Liver (tissue), 9 donors: ENCODE results near the gene ERMARD. TPM values are rescaled to one million over a fixed set of nuclear protein-coding genes. Genes with fewer than 3 reads are reported as not detected.

Experiments
- DNase-seq: peaks from one replicate; pipeline ENCODE4 v3.0.0-alpha.2; 2017; ENCODE audit warnings: low spot score
- H3K27ac ChIP-seq, 2 donors: one replicate each; pipeline ENCODE4 v1.7.0; 2013; ENCODE audit warnings: inconsistent platforms in 2 of 2, low read length in 2 of 2, control low read depth in 1 of 2, low read depth in 1 of 2, mild to moderate bottlenecking in 1 of 2
- H3K27me3 ChIP-seq, 4 donors: one replicate each; pipeline versions ENCODE4 v1.6.1 to v1.7.0; 2013; ENCODE audit warnings: low read length in 3 of 4, inconsistent platforms in 1 of 4, mild to moderate bottlenecking in 1 of 4, moderate library complexity in 1 of 4; ENCODE audit not compliant: control insufficient read depth in 4 of 4, insufficient read depth in 4 of 4
- H3K36me3 ChIP-seq, 4 donors: one replicate each; pipeline versions ENCODE4 v1.6.1 to v1.7.0; 2013; ENCODE audit warnings: low read length in 3 of 4, mild to moderate bottlenecking in 3 of 4, low read depth in 1 of 4, moderate library complexity in 1 of 4; ENCODE audit not compliant: control insufficient read depth in 4 of 4, insufficient read depth in 3 of 4
- H3K4me1 ChIP-seq, 4 donors: one replicate each; pipeline versions ENCODE4 v1.6.1 to v1.7.0; 2013; ENCODE audit warnings: low read length in 3 of 4, mild to moderate bottlenecking in 3 of 4, moderate library complexity in 1 of 4; ENCODE audit not compliant: control insufficient read depth in 4 of 4, insufficient read depth in 4 of 4
- H3K4me3 ChIP-seq, 3 donors: one replicate each; pipeline versions ENCODE4 v1.6.1 to v1.7.0; 2013; ENCODE audit warnings: low read length in 3 of 3, control low read depth in 1 of 3, low read depth in 1 of 3, mild to moderate bottlenecking in 1 of 3
- H3K9ac ChIP-seq, 2 donors: one replicate each; pipeline ENCODE4 v1.7.0; 2013; ENCODE audit warnings: low read length in 2 of 2, mild to moderate bottlenecking in 2 of 2, moderate library complexity in 2 of 2, control low read depth in 1 of 2, low read depth in 1 of 2
- H3K9me3 ChIP-seq, 4 donors: one replicate each; pipeline versions ENCODE4 v1.6.1 to v1.7.0; 2013; ENCODE audit warnings: low read length in 3 of 4; ENCODE audit not compliant: control insufficient read depth in 4 of 4
- ATF3 ChIP-seq: IDR thresholded peaks from 2 replicates; pipeline ENCODE4 v1.6.1; 2016; ENCODE audit warnings: antibody characterized with exemption
- EGR1 ChIP-seq, 2 donors: IDR thresholded peaks; 2 replicates each; pipeline ENCODE4 v1.6.1; 2016 to 2018; ENCODE audit warnings: antibody characterized with exemption in 2 of 2, low read depth in 2 of 2
- FOXA2 ChIP-seq: IDR thresholded peaks from 2 replicates; pipeline ENCODE4 v1.6.1; 2016; ENCODE audit warnings: antibody characterized with exemption
- GABPA ChIP-seq, 2 donors: IDR thresholded peaks in 1 of 2; conservative IDR thresholded peaks in 1 of 2; 2 replicates each; pipeline ENCODE4 v1.6.1; 2016; ENCODE audit warnings: antibody characterized with exemption in 2 of 2, mild to moderate bottlenecking in 1 of 2, moderate library complexity in 1 of 2
- HNF4A ChIP-seq, 2 donors: conservative IDR thresholded peaks; 2 replicates each; pipeline ENCODE4 v1.6.1; 2016; ENCODE audit warnings: antibody characterized with exemption in 2 of 2, mild to moderate bottlenecking in 2 of 2
- HNF4G ChIP-seq: IDR thresholded peaks from 2 replicates; pipeline ENCODE4 v1.6.1; 2016; ENCODE audit warnings: antibody characterized with exemption
- JUND ChIP-seq, 2 donors: IDR thresholded peaks; 2 replicates each; pipeline ENCODE4 v1.6.1; 2016; ENCODE audit warnings: antibody characterized with exemption in 2 of 2
- MAX ChIP-seq: IDR thresholded peaks from 2 replicates; pipeline ENCODE4 v1.6.1; 2016; ENCODE audit warnings: antibody characterized with exemption
- NR2F2 ChIP-seq: IDR thresholded peaks from 2 replicates; pipeline ENCODE4 v1.6.1; 2016; ENCODE audit warnings: antibody characterized with exemption
- RAD21 ChIP-seq, 2 donors: IDR thresholded peaks; 2 replicates each; pipeline ENCODE4 v1.6.1; 2016; ENCODE audit warnings: antibody characterized with exemption in 2 of 2, mild to moderate bottlenecking in 2 of 2
- REST ChIP-seq: IDR thresholded peaks from 2 replicates; pipeline ENCODE4 v1.6.1; 2016; ENCODE audit warnings: antibody characterized with exemption, mild to moderate bottlenecking
- RXRA ChIP-seq, 2 donors: IDR thresholded peaks; 2 replicates each; pipeline ENCODE4 v1.6.1; 2017 to 2018; ENCODE audit warnings: antibody characterized with exemption in 2 of 2, mild to moderate bottlenecking in 1 of 2
- TAF1 ChIP-seq: conservative IDR thresholded peaks from 2 replicates; pipeline ENCODE4 v1.6.1; 2016; ENCODE audit warnings: antibody characterized with exemption, mild to moderate bottlenecking
- ZBTB33 ChIP-seq: IDR thresholded peaks from 2 replicates; pipeline ENCODE4 v1.6.1; 2016; ENCODE audit warnings: antibody characterized with exemption
- WGBS: extraction: QIAGEN DNeasy Blood & Tissue Kit; methylation state at CpG from one replicate; pipeline ENCODE4 v1.1.7; 2013; 5-methylcytosine and 5-hydroxymethylcytosine counted together
- polyA plus RNA-seq, 2 donors: library from polyadenylated mRNA; stranded (reverse) in 1 of 2; unstranded in 1 of 2; fragments of 200-250 nt in 1 of 2; fragments of >200 nt in 1 of 2; fragmentation: Nextera tagmentation in 1 of 2; extraction: Ambion mirVana in 1 of 2; gene quantifications; one replicate each; pipeline versions ENCODE4 v1.2.1 to v1.2.3, GENCODE V29; 2013 to 2015
- total RNA-seq, 2 donors: library from RNA; depleted of rRNA; stranded (reverse); fragments of >200 nt; gene quantifications; one replicate each; pipeline ENCODE4 v1.2.3, GENCODE V29; 2014
- donor health status: healthy.
- donor health status: healthy.
- donor health status: healthy.
- donor health status: healthy.
- donor health status: healthy.

Gene ERMARD
- total and polyA plus RNA-seq, 4 donors = 10.1 to 20.7 (median 14.0) TPM

GRCh38 chr6:169802790-169803189 is 51.4 kb downstream of the ERMARD start:
- no peaks in the 10 kb centered on the region for H3K27me3 ChIP-seq
- H3K4me3 ChIP-seq = no peak overlapping the region
- H3K4me1 ChIP-seq = peaks cover 11 to 22% (median 19%) of the 10 kb centered on the region in 4 donors
- no peak for TF ChIP-seq HNF4A (conservative IDR thresholded peaks at IDR 0.05)
- no peak for TF ChIP-seq EGR1 (IDR thresholded peaks at IDR 0.05; ENCODE audit: low read depth in 2 of 2)
- no peak for TF ChIP-seq ATF3
- TF ChIP-seq MAX = no peak
- TF ChIP-seq FOXA2 = no peak
- no peak for TF ChIP-seq NR2F2
- no peak for TF ChIP-seq ZBTB33
- no peak for TF ChIP-seq HNF4G
- no peak for TF ChIP-seq TAF1
- no peak for TF ChIP-seq RAD21 (IDR thresholded peaks at IDR 0.05)
- no peak overlapping the region for H3K27ac ChIP-seq
- DNase-seq = no peak
- H3K36me3 ChIP-seq = peaks cover 0 to 3% (median 0%) of the 10 kb centered on the region in 4 donors
- 95% methylated on average over 9 of the region's 9 CpGs for WGBS
- H3K9me3 ChIP-seq = no peaks in the 10 kb centered on the region
- H3K9ac ChIP-seq = no peak overlapping the region

- peak; percentile 13 for DNase-seq
- Histone ChIP-seq H3K27me3 (no peaks in the 10 kb centered on the region), H3K9ac (no peak overlapping the region), H3K36me3 (peaks cover 0 to 3% (median 0%) of the 10 kb centered on the region in 4 donors), H3K9me3 (no peaks in the 10 kb centered on the region), H3K4me1 (peaks cover 11 to 22% (median 19%) of the 10 kb centered on the region in 4 donors), H3K27ac (no peak overlapping the region), H3K4me3 (no peak overlapping the region)
- no peak for TF ChIP-seq HNF4G
- 73% methylated on average over 7 of the region's 7 CpGs for WGBS
Measured at GRCh38 chr6:169803271-169803811, 51.9 kb downstream of the ERMARD start.

- no peaks in the 10 kb centered on the region for H3K27me3 ChIP-seq
Measured at GRCh38 chr6:169803816-169804340, 52.5 kb downstream of the ERMARD start.

GRCh38 chr6:169804427-169804826 is 53.0 kb downstream of the ERMARD start:
- Histone ChIP-seq H3K9me3 (no peaks in the 10 kb centered on the region), H3K4me1 (peaks cover 10 to 19% (median 16%) of the 10 kb centered on the region in 4 donors), H3K27ac (no peak overlapping the region), H3K36me3 (no peaks in the 10 kb centered on the region), H3K27me3 (no peaks in the 10 kb centered on the region), H3K4me3 (no peak overlapping the region), H3K9ac (no peak overlapping the region)
- DNase-seq = no peak
- TF ChIP-seq HNF4A (conservative IDR thresholded peaks at IDR 0.05) (no peak), ATF3 (no peak), MAX (no peak), EGR1 (IDR thresholded peaks at IDR 0.05; ENCODE audit: low read depth in 2 of 2) (no peak), JUND (IDR thresholded peaks at IDR 0.05) (no peak), REST (no peak), HNF4G (no peak), RXRA (IDR thresholded peaks at IDR 0.05) (no peak), ZBTB33 (no peak)

More at GRCh38 chr6:169803816-169804340, 52.5 kb downstream of the ERMARD start:
- no peak overlapping the region for H3K27ac ChIP-seq
- H3K9ac ChIP-seq = no peak overlapping the region
- WGBS = 75% methylated on average over 3 of the region's 3 CpGs
- peak; percentile 10 for DNase-seq
- no peaks in the 10 kb centered on the region for H3K36me3 ChIP-seq
- no peak overlapping the region for H3K4me3 ChIP-seq
- H3K9me3 ChIP-seq = no peaks in the 10 kb centered on the region
- H3K4me1 ChIP-seq = peaks cover 11 to 22% (median 19%) of the 10 kb centered on the region in 4 donors
- TF ChIP-seq HNF4G (no peak), GABPA (IDR thresholded peaks at IDR 0.05 in 1 of 2, conservative IDR thresholded peaks at IDR 0.05 in 1 of 2) (no peak)
